Astrocyte (in vitro differentiated cells and primary cell): ENCODE results near the gene MYO3B.

ENCODE experiments used
- CTCF ChIP-seq: IDR thresholded peaks from 2 replicates; pipeline ENCODE4 v1.5.1; 2011; ENCODE audit warnings: low read depth, mild to moderate bottlenecking, inconsistent platforms, low read length, moderate library complexity; ENCODE audit not compliant: insufficient read depth
- EZH2 ChIP-seq: IDR thresholded peaks from 2 replicates; pipeline ENCODE4 v1.6.1; 2012; ENCODE audit warnings: mild to moderate bottlenecking, low read length, inconsistent platforms; ENCODE audit not compliant: insufficient read depth

GRCh38 chr2:170350929-170351826 lies 173.2 kb downstream of the MYO3B start:
- TF ChIP-seq EZH2 = no peak
- TF ChIP-seq CTCF = no peak
